Stimulated activated CD8-positive, alpha-beta memory T cell treated with anti-CD3 and anti-CD28 coated beads, Interleukin-12 subunit alpha, Interleukin-12 subunit beta, amount 100 ng/mL, for 24 hours (primary cell): ENCODE measurements around the gene SLC5A10.
"Not testable (repeated sequence)": the region's sequence is repeated elsewhere in the genome, so short reads cannot be mapped to it uniquely, and the experiment has no call there.

ENCODE experiments used
- DNase-seq: peaks from one replicate; pipeline ENCODE4 v3.0.0-alpha.2; 2020; ENCODE audit errors: extremely low read depth

Gene SLC5A10

DNA sequence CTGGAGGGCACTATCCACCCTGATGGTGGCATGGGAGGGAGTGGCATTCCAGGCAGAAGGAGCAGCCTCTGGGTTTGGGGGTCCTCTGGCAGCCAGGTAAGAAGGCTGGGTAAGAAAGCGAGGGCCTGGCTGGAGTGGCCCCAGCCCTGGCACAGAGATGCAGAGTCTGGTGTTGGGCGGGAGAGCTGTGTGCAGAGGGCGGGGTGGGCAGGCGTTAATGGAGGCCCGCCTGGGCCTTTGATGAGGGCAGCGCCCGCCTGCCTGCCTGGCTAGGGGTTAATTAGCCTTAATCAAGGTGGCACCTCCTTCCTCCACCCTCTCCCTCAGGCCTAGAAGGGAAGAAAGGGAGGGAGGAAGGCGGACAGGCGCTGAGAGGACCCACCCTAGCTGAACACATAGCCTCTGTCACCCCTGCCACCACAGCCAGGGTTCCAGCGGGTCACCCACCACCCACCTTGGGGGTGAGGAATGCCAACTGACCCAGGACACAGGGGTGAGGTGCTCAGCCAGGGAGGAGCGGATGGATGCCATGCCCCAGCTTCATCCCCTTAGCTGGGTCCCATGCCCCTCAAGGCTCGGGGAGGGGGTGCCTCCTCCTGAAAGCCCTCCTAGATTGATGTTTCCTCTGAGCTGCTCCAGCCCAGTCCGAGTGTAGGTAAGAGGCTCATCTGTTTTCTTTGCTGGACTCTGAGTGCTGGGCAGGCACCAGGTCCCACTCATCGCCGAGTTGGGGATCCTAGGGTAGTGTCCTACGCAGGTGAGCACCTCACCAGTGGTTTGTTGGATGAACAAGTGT lies 66.0 kb downstream of the SLC5A10 start:
- no peak for DNase-seq

GRCh38 chr17:19018600-19018950 lies 66.6 kb downstream of the SLC5A10 start:
- DNase-seq: no peak

DNA sequence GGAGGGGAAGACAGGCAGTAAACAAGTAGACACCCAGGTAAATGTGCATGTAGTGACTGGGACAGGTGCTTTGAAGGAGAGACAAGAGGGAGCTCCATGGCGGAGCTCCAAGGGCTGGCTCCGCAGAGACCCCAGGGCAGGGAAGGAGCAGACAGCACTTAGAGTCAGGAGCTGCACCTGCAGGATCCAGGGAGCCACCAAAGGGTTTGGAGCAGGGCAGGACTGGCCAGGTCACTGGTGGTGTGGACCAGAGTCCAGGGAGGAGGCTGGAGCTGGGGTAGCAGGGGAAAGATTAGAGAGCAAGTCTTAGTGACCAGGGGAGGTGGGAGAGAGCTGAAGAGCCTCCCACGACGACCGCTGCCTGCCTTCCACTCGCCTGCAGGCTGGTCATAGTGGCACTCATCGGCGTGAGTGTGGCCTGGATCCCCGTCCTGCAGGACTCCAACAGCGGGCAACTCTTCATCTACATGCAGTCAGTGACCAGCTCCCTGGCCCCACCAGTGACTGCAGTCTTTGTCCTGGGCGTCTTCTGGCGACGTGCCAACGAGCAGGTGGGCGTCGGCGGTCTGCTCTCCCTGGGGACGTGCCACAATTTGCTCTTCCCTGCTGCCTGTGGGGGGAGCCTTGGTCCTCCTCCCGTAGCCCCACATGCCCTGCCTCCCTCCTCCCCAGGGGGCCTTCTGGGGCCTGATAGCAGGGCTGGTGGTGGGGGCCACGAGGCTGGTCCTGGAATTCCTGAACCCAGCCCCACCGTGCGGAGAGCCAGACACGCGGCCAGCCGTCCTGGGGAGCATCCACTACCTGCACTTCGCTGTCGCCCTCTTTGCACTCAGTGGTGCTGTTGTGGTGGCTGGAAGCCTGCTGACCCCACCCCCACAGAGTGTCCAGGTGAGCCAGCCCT lies 67.3 kb downstream of the SLC5A10 start:
- no peak for DNase-seq

DNA sequence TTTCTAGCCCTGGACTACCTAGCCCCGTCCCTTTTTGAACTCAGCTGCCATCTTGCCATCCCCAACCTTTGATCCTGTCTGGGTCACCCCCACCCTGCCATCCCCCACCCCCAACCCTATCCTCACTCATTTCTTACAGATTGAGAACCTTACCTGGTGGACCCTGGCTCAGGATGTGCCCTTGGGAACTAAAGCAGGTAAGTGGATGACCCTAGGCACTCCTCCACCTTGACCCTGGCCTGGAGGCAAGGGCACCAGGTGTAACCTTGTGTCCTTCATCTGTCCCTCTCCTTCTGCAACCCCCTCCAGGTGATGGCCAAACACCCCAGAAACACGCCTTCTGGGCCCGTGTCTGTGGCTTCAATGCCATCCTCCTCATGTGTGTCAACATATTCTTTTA lies 68.1 kb downstream of the SLC5A10 start:
- no peak for DNase-seq

- not testable (repeated sequence) for DNase-seq
Measured at GRCh38 chr17:19021011-19021621, 69.2 kb downstream of the SLC5A10 start.

DNA sequence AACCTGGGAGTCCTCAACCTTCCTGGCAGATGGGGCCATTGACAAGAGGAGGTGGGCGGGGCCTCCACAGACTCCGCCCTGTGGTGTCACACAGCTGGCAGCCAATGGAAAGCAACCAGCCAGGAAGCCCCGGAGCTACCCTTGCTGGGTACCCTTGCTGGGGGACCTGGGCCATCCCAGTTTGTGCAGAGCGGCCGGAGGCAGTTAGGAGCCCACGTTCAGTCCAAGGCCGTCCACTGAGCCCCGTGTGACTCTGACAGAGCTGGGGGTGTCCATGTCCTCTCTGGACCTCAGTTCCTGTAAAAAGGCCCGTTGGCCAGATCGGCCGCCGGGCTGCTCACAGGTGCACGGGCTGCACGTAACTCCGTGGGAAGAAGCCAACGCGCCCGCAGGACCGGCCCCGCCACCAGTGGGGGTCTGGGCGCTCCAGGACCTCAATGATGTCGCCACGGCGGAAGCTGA lies 69.7 kb downstream of the SLC5A10 start:
- DNase-seq: no peak

DNA sequence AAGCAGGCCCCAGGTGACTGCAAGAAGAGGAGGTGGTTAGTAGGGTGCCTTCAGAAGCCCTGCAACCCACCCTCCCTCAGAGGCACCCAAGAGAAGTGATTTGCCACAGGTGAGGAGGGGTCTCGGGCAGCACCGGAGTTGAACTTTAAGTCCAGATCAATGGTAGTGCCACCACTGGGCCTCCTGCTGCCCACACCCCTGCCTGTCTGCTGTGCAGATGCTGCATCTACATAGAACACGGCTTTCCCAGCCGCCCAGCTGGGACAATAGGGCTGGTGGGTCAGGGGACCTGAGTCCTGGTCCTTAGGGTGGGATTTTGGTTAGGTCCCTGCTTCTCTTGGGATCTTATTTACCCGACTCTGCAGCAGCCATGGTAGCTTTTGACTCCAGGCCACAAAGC lies 70.2 kb downstream of the SLC5A10 start:
- DNase-seq: no peak

- no peak for DNase-seq
Measured at GRCh38 chr17:19022747-19023146, 70.8 kb downstream of the SLC5A10 start.

- no peak for DNase-seq
Measured at GRCh38 chr17:19023209-19023999, 71.4 kb downstream of the SLC5A10 start.

DNA sequence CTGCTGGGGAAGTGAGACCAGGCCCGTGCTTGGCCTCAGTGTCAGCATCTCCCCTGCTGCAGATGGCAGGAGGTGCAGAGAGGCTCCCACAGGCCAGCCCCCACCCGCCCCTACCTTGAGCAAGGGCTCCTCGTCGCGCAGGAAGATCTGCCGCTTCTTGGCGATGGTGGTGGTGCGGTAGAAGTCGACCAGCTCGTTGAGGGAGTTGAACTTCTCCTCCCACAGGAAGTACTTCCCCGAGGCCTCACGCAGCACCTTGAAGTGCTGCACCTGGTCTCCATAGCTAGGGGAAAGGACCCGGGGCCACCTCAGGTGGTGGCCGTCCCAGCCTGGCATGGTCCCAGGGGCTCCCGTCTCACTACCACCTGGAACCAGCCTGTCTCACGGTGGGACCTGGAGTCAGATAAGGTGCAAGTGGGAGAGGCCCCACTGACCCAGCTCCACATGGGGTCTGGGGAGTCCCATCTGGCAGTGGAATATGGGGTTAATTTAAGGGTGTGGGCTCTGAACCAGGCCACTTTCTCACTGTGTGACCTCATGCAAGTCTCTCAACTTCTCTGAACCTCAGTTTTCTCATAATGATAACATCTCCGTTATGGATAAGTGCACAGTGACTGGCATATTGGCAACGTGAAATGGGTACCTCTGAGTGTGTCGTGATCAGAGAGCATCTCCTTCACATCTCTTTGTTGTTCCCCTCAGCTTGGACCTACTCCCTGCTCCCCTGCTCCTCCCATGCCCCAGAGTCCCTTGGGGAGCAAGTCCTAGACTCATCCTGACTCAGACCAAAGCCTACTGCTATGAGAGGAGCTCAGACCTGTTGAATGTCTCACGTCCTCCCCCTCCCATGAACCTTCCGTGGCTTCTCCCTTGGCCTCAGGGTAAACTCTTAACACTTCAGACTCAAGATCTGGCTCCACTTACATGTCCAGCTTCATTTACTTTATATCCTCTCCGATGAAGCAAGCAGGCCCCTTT lies 72.4 kb downstream of the SLC5A10 start:
- no peak for DNase-seq

GRCh38 chr17:19028671-19029070 lies 76.7 kb downstream of the SLC5A10 start:
- DNase-seq: not testable (repeated sequence)

DNA sequence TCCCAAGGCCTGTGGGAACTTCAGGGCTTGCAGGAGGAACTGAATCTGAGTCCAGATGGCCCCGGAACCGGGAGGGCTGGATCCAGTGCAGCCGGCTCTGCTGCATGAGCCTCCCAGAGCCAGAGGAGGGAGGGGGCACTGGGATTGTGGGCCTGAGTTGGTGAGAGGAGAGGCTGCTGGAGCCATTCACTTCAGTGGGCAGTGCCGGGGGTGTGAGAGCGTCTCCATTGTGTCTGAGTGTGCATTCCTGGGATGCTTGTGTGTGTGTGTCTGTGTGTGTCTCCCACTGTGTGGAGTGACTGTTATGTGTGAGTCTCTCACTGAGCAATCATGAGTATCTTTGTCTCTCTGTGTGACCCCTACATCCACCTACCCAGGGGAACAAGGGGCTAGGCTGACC lies 77.8 kb downstream of the SLC5A10 start:
- not testable (repeated sequence) for DNase-seq

- DNase-seq: not testable (repeated sequence)
Measured at GRCh38 chr17:19030771-19031449, 78.9 kb downstream of the SLC5A10 start.

DNA sequence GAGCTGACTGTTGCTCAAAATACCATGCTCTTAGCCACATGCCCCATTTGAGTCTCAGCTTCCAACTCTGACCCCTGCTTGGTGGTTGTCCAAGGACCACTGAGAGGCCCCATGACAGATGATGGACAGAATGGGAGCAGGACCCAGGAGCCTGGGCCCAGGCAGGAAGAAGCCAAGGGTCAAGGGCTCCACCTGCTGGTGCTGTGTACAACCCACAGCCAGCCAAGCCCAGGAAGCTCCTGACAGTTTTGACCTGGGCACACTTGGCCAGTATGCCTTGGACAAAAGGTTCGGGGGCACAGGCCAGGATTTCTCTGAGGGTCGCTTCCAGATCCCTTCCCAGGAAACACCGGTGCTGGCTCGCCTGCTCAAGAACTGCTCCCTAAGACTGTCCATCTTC lies 79.8 kb downstream of the SLC5A10 start:
- DNase-seq: peak; percentile 9

- not testable (repeated sequence) for DNase-seq
Measured at GRCh38 chr17:19032377-19032988, 80.5 kb downstream of the SLC5A10 start.

- DNase-seq: not testable (repeated sequence)
Measured at GRCh38 chr17:19036186-19036585, 84.2 kb downstream of the SLC5A10 start.

DNA sequence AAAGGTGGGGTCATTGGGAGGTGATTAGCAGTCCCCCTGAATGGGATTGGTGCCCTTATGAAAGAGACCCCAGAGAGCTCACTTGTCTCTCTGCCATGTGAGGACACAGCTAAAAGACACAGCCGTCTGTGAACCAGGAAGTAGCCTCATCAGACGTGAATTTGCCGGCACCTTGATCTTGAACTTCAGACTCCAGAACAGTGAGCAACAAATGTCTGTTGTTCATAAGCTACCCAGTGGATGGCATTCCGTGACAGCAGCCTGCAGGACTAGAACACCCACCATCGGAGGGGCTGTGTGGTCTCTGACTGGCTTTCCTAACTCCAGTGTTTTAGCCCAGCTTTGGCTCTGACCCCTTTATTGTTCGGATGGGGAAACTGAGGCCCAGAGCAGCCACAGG lies 85.6 kb downstream of the SLC5A10 start:
- not testable (repeated sequence) for DNase-seq

DNA sequence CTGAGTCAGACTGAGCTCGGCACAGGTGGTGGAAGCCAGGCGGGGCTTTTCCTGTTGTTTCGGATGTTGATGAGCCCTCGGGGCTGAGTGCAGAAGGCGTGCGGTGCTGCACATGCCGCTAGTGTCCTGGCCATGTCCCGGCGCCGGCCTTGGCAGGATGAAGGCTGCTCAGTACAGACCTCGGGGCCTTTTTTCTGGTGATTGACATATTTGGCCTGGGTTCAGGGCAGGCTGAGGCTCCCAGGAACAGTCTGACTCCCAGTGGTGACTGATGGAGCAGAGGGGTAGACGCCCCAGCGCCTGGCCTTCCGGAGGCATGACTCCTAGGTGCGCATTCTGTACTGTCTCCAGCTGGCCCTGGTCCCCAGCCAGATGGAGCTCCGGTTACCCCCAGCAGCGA lies 86.0 kb downstream of the SLC5A10 start:
- not testable (repeated sequence) for DNase-seq

DNA sequence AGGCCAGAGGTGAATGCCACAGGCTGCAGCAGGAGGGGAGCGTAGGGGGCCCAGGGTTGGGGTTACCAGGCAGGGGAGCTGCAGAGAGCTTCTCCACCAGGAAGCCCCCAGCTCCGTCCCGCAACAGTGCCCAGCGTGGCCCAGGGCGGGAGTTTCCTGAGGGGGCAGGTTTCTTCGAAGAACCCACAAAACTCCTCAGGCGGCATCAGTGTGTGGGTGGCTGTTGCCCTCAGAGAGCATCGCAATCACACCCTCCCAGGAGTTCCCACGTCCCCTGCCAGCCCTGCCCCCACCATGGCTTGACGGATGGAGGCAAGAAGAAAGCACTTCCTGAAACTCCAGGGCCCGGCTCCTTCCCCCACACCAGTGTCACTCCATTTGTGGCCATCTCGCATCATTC lies 86.8 kb downstream of the SLC5A10 start:
- not testable (repeated sequence) for DNase-seq
